GM13977 (cell line): ENCODE data around the gene LOXL3.

Experiments used
- DNase-seq: peaks from one replicate; pipeline ENCODE4 v3.0.0; 2012; ENCODE audit warnings: low spot score
- in situ Hi-C: fragments of 300-500 bp; cut with MboI; formaldehyde crosslinking; loops from one replicate; pipeline ENCODE4 v1.12.0; 2022; ENCODE audit warnings: low sequenced_read_pairs, low pct_unique_long_range_greater_than_20kb, mixed read lengths, inconsistent platforms; ENCODE audit not compliant: unreplicated experiment
- TF ChIP-seq, protein P1 (sequence below): IDR thresholded peaks from 2 replicates; pipeline ENCODE4 v1.5.1; 2012; ENCODE audit warnings: mild to moderate bottlenecking, control low read depth; ENCODE audit not compliant: insufficient read depth; ENCODE audit errors: extremely low read depth, missing control alignments

LOXL3 gene

DNA sequence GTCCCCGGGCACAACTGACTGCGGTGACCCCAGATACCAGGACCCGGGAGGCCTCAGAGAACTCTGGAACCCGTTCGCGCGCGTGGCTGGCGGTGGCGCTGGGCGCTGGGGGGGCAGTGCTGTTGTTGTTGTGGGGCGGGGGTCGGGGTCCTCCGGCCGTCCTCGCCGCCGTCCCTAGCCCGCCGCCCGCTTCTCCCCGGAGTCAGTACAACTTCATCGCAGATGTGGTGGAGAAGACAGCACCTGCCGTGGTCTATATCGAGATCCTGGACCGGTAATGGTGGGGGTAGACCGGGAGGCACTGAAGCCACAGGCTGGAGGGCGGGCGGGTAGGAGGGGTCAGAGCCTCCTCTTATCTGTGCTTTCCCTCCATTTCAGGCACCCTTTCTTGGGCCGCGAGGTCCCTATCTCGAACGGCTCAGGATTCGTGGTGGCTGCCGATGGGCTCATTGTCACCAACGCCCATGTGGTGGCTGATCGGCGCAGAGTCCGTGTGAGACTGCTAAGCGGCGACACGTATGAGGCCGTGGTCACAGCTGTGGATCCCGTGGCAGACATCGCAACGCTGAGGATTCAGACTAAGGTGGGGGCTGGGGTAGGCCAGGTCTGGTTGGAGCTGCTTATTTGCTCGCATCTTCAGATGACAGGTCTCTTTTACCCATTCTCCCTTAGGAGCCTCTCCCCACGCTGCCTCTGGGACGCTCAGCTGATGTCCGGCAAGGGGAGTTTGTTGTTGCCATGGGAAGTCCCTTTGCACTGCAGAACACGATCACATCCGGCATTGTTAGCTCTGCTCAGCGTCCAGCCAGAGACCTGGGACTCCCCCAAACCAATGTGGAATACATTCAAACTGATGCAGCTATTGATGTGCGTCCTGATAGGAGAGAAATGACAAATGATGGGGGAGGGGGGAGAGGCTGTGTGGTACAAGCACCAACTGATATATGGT lies 23.2 kb downstream of the LOXL3 start:
- in situ Hi-C loops = no loop called here
- peak; percentile 89 for DNase-seq
- TF ChIP-seq, protein P1, sequence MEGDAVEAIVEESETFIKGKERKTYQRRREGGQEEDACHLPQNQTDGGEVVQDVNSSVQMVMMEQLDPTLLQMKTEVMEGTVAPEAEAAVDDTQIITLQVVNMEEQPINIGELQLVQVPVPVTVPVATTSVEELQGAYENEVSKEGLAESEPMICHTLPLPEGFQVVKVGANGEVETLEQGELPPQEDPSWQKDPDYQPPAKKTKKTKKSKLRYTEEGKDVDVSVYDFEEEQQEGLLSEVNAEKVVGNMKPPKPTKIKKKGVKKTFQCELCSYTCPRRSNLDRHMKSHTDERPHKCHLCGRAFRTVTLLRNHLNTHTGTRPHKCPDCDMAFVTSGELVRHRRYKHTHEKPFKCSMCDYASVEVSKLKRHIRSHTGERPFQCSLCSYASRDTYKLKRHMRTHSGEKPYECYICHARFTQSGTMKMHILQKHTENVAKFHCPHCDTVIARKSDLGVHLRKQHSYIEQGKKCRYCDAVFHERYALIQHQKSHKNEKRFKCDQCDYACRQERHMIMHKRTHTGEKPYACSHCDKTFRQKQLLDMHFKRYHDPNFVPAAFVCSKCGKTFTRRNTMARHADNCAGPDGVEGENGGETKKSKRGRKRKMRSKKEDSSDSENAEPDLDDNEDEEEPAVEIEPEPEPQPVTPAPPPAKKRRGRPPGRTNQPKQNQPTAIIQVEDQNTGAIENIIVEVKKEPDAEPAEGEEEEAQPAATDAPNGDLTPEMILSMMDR = no peak

DNA sequence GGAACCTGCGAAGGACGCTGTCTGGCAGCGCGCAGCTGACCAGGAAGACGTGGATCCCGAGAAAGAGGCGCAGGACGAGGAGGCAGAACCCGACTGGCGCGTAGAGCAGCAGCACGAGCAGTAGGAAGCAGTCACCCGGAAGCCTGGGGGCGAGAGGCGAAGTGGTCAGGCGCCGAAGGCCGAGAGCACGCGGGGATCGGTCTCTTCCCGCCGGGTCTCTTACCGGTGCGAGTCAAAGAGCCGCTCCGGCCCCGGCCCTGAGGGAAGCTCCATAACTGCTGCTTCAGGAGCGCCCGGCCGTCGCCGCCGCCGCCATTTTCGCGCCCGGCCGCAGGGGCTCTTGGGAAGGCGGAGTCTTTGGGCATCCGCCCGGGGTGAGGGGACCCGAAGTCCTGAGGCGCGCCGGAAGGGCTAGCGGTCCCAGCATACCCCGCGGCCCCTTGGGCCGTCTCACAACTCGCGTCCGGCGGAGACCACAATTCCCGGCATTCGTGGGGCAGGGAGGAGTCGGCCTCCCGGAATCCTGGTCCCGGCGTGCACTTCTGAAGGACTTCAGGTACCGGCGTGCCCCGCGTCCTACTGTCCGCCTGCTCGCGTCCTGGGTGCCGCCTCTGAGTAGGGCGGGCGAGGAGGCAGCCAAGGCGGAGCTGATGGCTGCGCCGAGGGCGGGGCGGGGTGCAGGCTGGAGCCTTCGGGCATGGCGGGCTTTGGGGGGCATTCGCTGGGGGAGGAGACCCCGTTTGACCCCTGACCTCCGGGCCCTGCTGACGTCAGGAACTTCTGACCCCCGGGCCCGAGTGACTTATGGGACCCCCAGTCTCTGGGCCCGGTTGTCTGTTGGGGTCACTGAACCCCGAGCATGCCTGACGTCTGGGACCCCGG lies 24.1 kb downstream of the LOXL3 start, which contains the start of the genes AUP1 and HTRA2:
TSS of gene AUP1 (minus strand) at position 350 of the 882 bp plus-strand sequence. CDS start at position 273, 77 bp downstream.
TSS of gene HTRA2 (plus strand) at position 577 of the 882 bp plus-strand sequence. CDS start at position 651, 74 bp downstream.
- TF ChIP-seq, protein P1 = no peak
- peak; percentile 98 for DNase-seq
- in situ Hi-C loops = no loop called here

DNA sequence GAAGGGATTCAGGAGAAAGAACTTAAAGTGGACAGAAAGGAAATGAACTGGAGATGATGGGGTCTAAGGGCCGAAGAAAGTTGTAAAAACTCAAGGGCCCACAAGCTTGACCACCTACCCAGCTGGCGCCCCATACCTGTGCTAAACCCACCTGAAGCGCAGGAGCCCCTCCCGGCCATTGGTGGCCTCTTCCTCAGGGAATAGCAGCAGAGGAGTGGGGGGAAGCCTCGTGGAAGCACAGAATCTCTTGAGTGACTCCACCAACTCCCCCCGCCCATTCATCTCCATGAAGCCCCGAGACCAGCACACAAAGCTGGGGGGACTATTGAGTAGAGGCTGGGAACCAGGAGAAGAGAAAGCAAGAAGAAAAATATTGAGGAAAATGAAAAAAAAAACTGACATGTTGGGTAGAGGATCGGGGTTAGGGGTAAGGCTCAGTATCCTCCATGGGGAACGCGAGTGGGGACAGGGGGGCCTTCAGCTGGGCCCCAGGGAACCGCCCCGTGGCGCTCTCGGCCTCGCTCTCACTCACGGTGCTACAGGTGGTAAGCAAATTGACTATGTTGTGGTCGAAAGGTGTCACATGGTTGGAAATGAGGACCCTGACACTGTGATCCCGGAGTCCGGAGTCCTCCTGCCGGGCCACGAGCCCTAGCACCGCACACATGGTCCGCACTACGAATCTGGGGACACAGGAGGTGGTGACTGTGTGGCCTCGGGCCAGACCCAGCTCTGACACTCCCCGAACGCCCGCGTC lies 25.0 kb downstream of the LOXL3 start:
- in situ Hi-C loops = no loop called here
- DNase-seq = no peak
- TF ChIP-seq, protein P1 = peak; percentile 22

DNA sequence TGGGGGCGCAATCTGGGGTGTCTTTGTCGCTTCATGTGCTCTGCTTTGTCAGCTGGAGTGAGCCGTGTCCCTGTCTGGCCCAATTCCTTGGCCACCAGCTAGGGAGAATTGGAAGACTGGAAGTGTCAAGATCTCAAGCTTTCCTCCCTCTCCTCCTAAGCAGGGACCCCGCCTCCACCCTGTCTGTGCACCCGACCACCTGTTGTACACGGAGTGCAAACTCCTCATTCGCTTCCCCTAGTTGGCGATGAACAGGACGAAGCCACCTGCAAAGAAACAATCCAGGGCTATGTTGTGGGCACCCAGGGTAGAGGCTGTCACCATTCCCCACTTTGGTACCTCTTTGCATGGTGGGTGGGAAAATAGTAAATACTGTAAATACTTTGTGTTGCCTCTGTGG lies 26.0 kb downstream of the LOXL3 start:
- in situ Hi-C loops = no loop called here
- TF ChIP-seq, protein P1 = no peak
- no peak for DNase-seq

DNA sequence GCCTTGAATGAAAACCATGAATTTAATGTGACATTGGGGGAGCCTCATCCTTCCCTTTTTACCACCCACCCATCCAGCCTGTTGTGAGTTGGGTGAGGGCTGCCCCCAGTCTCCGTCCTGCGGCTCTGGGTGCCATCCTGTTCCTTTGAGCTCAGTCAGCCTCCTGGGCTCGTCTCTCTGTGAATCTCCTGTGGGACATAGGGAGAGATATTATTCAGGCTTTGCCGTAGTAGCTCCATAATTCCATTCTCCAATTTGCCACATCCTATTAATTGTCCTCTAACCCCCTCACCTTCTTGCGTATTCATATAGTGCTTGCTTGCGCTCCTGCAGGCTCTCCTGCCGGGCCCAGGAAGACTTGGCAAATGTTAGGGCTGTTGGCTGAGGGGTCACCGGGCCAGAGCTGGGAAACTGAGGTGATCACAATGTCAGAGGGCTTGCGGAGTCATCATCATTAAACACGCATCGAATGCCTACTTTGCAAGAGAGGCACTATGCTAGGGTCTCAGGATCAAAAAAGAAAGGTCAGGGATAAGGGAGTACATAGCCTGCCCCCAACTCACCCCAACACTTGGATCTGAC lies 27.0 kb downstream of the LOXL3 start:
- in situ Hi-C loops = no loop called here
- TF ChIP-seq, protein P1 = no peak
- DNase-seq = no peak
